HUES64 (cell line): Measurements from ENCODE around the gene GRM8.

Experiments used
- H3K27ac ChIP-seq: 2 replicates; pipeline ENCODE4 v1.7.0; 2013; ENCODE audit warnings: low read depth, low read length, inconsistent platforms
- H3K27me3 ChIP-seq: 2 replicates; pipeline ENCODE4 v1.6.1; 2013; ENCODE audit warnings: mild to moderate bottlenecking, low read length; ENCODE audit not compliant: insufficient read depth
- H3K36me3 ChIP-seq: 2 replicates; pipeline ENCODE4 v1.6.1; 2013; ENCODE audit warnings: mild to moderate bottlenecking, low read length; ENCODE audit not compliant: insufficient read depth
- H3K4me1 ChIP-seq: 2 replicates; pipeline ENCODE4 v1.6.1; 2013; ENCODE audit warnings: mild to moderate bottlenecking, low read length, moderate library complexity; ENCODE audit not compliant: insufficient read depth
- H3K4me3 ChIP-seq: 2 replicates; pipeline ENCODE4 v1.5.1; 2013; ENCODE audit warnings: mild to moderate bottlenecking, low read length, moderate library complexity
- H3K9ac ChIP-seq: 2 replicates; pipeline ENCODE4 v1.6.1; 2013; ENCODE audit warnings: mild to moderate bottlenecking, low read depth, low read length
- H3K9me3 ChIP-seq: 2 replicates; pipeline ENCODE4 v1.6.1; 2013; ENCODE audit warnings: low read depth, low read length; ENCODE audit not compliant: insufficient read depth
- whole genome bisulfite sequencing: fragments of 150-250, 120-280 bp; methylation state at CpG from one replicate; pipeline ENCODE4 v1.1.7; 2013; ENCODE audit warnings: missing lambda C conversion rate; 5-methylcytosine and 5-hydroxymethylcytosine counted together

Gene GRM8

DNA sequence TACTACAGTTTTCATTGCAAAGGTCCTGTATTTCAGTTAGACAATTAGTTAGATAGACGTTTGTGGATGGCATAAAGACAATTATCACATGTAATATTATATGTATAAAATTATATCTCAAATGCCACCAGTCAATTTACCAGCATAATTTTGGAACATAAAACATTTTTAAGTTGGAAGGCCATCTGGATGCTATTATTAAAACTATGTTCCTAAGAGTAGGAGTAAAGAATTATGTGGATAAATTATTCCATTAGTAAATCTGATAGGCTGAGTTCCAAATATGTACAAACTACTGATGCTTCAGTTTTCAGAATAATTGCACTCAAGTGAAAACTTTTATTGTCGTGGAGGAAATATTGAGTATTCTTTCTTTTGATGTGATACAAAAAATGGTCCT is 790.3 kb downstream of the GRM8 start:
- Histone ChIP-seq H3K4me3 (no peak overlapping the region), H3K27ac (no peak overlapping the region), H3K27me3 (no peaks in the 10 kb centered on the region), H3K4me1 (no peaks in the 10 kb centered on the region), H3K9ac (no peak overlapping the region), H3K9me3 (no peaks in the 10 kb centered on the region), H3K36me3 (no peaks in the 10 kb centered on the region)
- WGBS: no CpG with 5 or more reads among the region's 2 CpGs

DNA sequence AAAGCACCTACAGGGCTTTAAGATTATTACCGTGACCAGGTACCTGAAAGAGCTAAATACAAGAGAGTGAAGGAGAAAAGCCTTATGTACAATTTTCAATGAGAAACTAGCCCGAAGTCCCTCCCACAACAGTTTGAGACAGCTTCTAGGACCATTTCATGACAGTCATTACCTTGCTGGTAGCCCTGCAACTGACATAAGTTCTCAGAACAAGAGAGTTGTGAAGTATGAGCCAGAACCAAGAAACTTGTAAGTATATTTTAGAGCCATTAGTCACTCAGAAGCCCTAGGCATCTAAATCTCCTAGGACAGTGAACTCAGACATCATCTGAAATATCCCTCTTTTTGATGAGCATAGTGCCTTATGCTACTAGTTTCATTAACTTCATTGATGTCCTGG is 792.1 kb downstream of the GRM8 start:
- Histone ChIP-seq H3K27me3 (no peaks in the 10 kb centered on the region), H3K4me1 (no peaks in the 10 kb centered on the region), H3K9me3 (no peaks in the 10 kb centered on the region), H3K9ac (no peak overlapping the region), H3K27ac (no peak overlapping the region), H3K36me3 (no peaks in the 10 kb centered on the region), H3K4me3 (no peak overlapping the region)
- WGBS: 91% methylated on average over 2 of the region's 2 CpGs

GRCh38 chr7:126453104-126453503 is 799.6 kb downstream of the GRM8 start:
- no peak overlapping the region for H3K9ac ChIP-seq
- 96% methylated on average over 3 of the region's 3 CpGs for WGBS
- no peak overlapping the region for H3K4me3 ChIP-seq

GRCh38 chr7:126450269-126450671 is 802.5 kb downstream of the GRM8 start:
- no peak overlapping the region for H3K4me3 ChIP-seq
- H3K4me1 ChIP-seq: no peaks in the 10 kb centered on the region
- H3K27ac ChIP-seq: no peak overlapping the region
- no peak overlapping the region for H3K9ac ChIP-seq
- no peaks in the 10 kb centered on the region for H3K27me3 ChIP-seq
- H3K36me3 ChIP-seq: no peaks in the 10 kb centered on the region
- 90% methylated on average over 4 of the region's 4 CpGs for WGBS
- no peaks in the 10 kb centered on the region for H3K9me3 ChIP-seq

More at GRCh38 chr7:126453104-126453503, 799.6 kb downstream of the GRM8 start:
- H3K4me1 ChIP-seq: no peaks in the 10 kb centered on the region
- H3K9me3 ChIP-seq: no peaks in the 10 kb centered on the region
- H3K27me3 ChIP-seq: no peaks in the 10 kb centered on the region
- H3K27ac ChIP-seq: no peak overlapping the region
- no peaks in the 10 kb centered on the region for H3K36me3 ChIP-seq

DNA sequence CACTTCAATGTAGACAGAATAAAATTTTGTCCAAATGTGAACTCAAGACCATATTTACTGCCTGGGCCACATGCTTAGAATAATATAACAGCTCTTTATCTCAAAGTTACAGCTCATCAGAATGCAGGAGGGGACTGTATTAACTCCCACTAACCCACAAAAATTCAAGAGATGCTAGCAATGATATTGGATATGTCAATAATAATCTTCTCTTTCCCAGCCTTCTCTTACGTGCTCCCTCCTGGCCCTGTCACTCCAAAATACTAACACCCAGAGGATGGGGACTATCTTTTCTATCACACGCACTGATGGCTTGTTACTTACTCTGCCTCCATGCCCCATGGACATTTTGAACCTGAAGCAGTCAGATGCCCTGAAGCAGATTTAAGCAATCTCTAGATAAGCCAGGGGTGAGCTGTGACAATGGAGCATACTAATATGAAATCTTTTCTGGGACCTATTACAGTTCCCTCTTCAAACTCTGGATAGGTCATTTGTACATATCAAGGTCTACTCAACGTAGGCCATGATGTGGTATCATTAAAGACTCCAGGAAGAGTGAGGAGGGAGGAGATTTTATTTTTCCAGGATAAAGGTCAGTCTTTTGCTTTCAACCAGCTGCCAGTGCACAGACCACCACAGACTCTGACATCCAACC is 803.0 kb downstream of the GRM8 start:
- Histone ChIP-seq H3K4me3 (no peak overlapping the region), H3K9me3 (no peaks in the 10 kb centered on the region), H3K4me1 (no peaks in the 10 kb centered on the region), H3K9ac (no peak overlapping the region), H3K36me3 (no peaks in the 10 kb centered on the region), H3K27ac (no peak overlapping the region), H3K27me3 (no peaks in the 10 kb centered on the region)
- WGBS: 97% methylated on average over 3 of the region's 3 CpGs

GRCh38 chr7:126447984-126448383 is 804.8 kb downstream of the GRM8 start:
- H3K27ac ChIP-seq: no peak overlapping the region
- H3K36me3 ChIP-seq: no peaks in the 10 kb centered on the region
- no peak overlapping the region for H3K4me3 ChIP-seq
- WGBS: 90% methylated on average over 2 of the region's 2 CpGs
- no peaks in the 10 kb centered on the region for H3K27me3 ChIP-seq
- H3K4me1 ChIP-seq: no peaks in the 10 kb centered on the region
- no peaks in the 10 kb centered on the region for H3K9me3 ChIP-seq
- H3K9ac ChIP-seq: no peak overlapping the region

- Histone ChIP-seq H3K4me1 (no peaks in the 10 kb centered on the region), H3K36me3 (no peaks in the 10 kb centered on the region), H3K9ac (no peak overlapping the region), H3K4me3 (no peak overlapping the region), H3K9me3 (no peaks in the 10 kb centered on the region), H3K27me3 (no peaks in the 10 kb centered on the region), H3K27ac (no peak overlapping the region)
- whole genome bisulfite sequencing: 94% methylated on average over 6 of the region's 6 CpGs
These were observed 806.8 kb downstream of the GRM8 start for GRCh38 chr7:126445991-126446390.

DNA sequence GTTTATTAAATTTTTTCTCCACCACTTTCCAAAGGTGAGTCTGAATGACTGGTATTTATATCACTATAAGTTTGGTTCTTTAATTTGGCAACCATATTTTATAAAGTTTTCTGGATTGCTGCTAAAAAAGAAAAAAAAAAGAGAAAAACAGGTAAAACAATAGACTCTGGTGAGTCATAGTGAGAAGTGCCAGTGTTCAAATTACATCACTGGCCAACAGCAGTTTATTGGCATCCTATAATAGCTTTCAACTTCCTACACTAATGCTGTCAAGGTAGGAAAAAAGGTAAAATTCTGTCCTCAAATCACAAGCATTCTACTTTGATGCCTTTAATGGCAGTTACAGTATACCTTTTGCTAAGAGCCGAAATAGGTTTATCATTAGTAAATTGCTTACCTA is 808.8 kb downstream of the GRM8 start:
- H3K9me3 ChIP-seq: no peaks in the 10 kb centered on the region
- no peak overlapping the region for H3K4me3 ChIP-seq
- H3K9ac ChIP-seq: peak overlapping the region; percentile 30; the same call in 1 of the 2 replicates
- WGBS: no CpG with 5 or more reads among the region's 1 CpG
- H3K36me3 ChIP-seq: no peaks in the 10 kb centered on the region
- H3K27ac ChIP-seq: no peak overlapping the region
- H3K4me1 ChIP-seq: no peaks in the 10 kb centered on the region
- H3K27me3 ChIP-seq: no peaks in the 10 kb centered on the region

DNA sequence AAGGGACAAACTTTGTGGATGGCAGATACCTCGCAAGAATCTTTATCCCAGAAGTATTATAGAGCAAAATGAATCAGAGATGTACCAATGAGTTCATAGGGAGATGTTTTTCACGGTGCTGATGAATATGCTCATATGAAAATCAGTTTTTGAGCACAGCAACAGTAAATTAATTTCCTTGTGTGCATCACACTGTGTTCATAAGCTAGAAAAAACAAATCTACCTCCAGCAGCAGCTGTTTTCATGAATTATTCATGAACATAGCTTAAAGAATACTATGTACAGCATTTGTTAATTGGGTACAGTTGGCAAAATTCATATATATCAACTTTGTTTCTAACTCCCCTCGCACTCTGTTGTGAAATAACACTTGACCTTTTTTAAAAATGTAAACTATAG is 809.8 kb downstream of the GRM8 start:
- H3K4me3 ChIP-seq: no peak overlapping the region
- 96% methylated on average over 3 of the region's 3 CpGs for WGBS

DNA sequence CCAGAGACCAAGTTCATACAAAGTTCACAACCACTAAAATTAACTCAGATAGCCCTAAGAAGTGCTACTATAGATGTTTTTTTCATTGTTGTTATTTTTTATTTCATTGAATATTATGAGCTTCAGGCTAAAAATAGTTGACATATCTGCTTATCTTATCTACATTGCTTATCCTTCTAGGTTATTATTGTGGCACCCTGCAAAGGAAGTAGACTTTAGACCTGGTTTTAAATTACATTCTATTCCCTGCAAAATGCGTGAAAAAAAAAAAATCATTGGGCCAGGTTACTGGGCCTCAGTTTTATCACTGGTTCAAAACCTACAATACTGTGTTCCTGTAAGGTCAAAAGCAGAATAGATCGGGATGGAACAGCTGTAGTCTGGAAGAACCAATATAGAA is 811.0 kb downstream of the GRM8 start:
- Histone ChIP-seq H3K27ac (no peak overlapping the region), H3K4me1 (no peaks in the 10 kb centered on the region), H3K36me3 (no peaks in the 10 kb centered on the region), H3K27me3 (no peaks in the 10 kb centered on the region), H3K9me3 (no peaks in the 10 kb centered on the region), H3K9ac (no peak overlapping the region), H3K4me3 (no peak overlapping the region)
- WGBS: 99% methylated on average over 2 of the region's 2 CpGs

More for the DNA sequence above, 809.8 kb downstream of the GRM8 start:
- Histone ChIP-seq H3K4me1 (no peaks in the 10 kb centered on the region), H3K9ac (no peak overlapping the region), H3K27me3 (no peaks in the 10 kb centered on the region), H3K9me3 (no peaks in the 10 kb centered on the region), H3K36me3 (no peaks in the 10 kb centered on the region), H3K27ac (no peak overlapping the region)

DNA sequence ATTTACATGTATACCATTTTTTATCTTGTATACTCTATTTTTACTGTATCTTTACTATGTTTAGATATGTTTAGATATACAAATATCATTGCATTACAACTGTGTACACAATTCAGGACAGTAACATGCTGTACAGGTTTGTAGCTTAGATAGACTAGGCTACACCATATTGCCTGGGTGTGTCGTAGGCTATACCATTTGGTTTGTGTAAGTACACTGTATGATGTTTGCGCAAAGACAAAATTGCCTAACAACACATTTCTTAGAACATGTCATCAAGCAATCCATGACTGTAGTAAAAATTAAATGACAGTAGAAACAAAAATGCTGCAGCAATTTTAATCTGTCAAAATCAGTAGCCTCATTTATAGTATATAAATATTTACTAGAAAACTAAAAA is 812.2 kb downstream of the GRM8 start:
- H3K27ac ChIP-seq: no peak overlapping the region
- no peaks in the 10 kb centered on the region for H3K36me3 ChIP-seq
- peaks cover 4% of the 10 kb centered on the region; the same call in 1 of the 2 replicates for H3K4me1 ChIP-seq
- no peak overlapping the region for H3K4me3 ChIP-seq
- 100% methylated on average over 1 of the region's 2 CpGs for WGBS
- H3K9me3 ChIP-seq: no peaks in the 10 kb centered on the region
- no peak overlapping the region for H3K9ac ChIP-seq
- H3K27me3 ChIP-seq: no peaks in the 10 kb centered on the region
